ENCODE measurements around the gene SLC6A3. TPM values are rescaled to one million over a fixed set of nuclear protein-coding genes. Genes with fewer than 3 reads are reported as not detected.

SLC6A3 gene
- total and polyA plus RNA-seq, 2 donors (not counting 1 experiment from before 2014, with no cell fraction given), result 0.01 to 0.15 TPM

GRCh38 chr5:1390333-1390732 lies 54.9 kb downstream of the SLC6A3 start:
- ChIA-PET CTCF (no interaction called here), POLR2A (no interaction called here)
- intact Hi-C loops (cut with micrococcal nuclease), result no loop called here

More at GRCh38 chr5:1390333-1390732, 54.9 kb downstream of the SLC6A3 start:
- no peaks in the 10 kb centered on the region for H3K79me2 ChIP-seq (ENCODE audit: control insufficient read depth, insufficient read depth, low read length)
- no peak overlapping the region for H3K4me3 ChIP-seq (ENCODE audit: control extremely low read depth in 1 of 5, extremely low read depth in 1 of 5, insufficient read depth in 1 of 5, low read depth in 2 of 5, low read length in 4 of 5)
- no peaks in the 10 kb centered on the region for H4K20me1 ChIP-seq (ENCODE audit: control insufficient read depth, insufficient read depth, low read length, poor library complexity, severe bottlenecking)
- no peak overlapping the region for H2AFZ ChIP-seq (ENCODE audit: insufficient read depth, low read depth, low read length, poor library complexity, severe bottlenecking)
- H3K27me3 Mint-ChIP-seq, result peaks cover 25% of the 10 kb centered on the region
- no peaks in the 10 kb centered on the region for H3K9me3 ChIP-seq (ENCODE audit: control extremely low read depth in 1 of 3, control insufficient read depth in 2 of 3, insufficient read depth in 1 of 3, low read length in 2 of 3)
- H3K27ac Mint-ChIP-seq, result no peak overlapping the region
- no peak overlapping the region for H3K4me3 Mint-ChIP-seq
- TF ChIP-seq CTCF (IDR thresholded peaks at IDR 0.05) (no peak), EZH2 (IDR thresholded peaks at IDR 0.05; ENCODE audit: borderline replicate concordance, insufficient read depth, low read depth, low read length, poor library complexity, severe bottlenecking) (no peak)
- H3K4me1 Mint-ChIP-seq, result peaks cover 19% of the 10 kb centered on the region
- H3K36me3 ChIP-seq (replicated peaks in 1 of 2; ENCODE audit: control extremely low read depth in 1 of 2, control insufficient read depth in 1 of 2, extremely low read depth in 1 of 2, insufficient read depth in 2 of 2, low read length in 1 of 2), result no peaks in the 10 kb centered on the region
- peaks cover 0 to 29% (median 4%) of the 10 kb centered on the region in 4 experiments for H3K27me3 ChIP-seq (replicated peaks in 1 of 4; ENCODE audit: control extremely low read depth in 1 of 4, control insufficient read depth in 3 of 4, insufficient read depth in 4 of 4, low read length in 3 of 4)
- no peak for DNase-seq
- 79% methylated on average over 7 of the region's 7 CpGs for WGBS (ENCODE audit: insufficient coverage)
- peaks cover 11 to 15% of the 10 kb centered on the region in 2 donors for H3K4me1 ChIP-seq (ENCODE audit: control insufficient read depth in 2 of 2, insufficient read depth in 2 of 2, low read length in 2 of 2)
- H3K27ac ChIP-seq (ENCODE audit: low read length in 2 of 2), result no peak overlapping the region
- H3K9me3 Mint-ChIP-seq (ENCODE audit: insufficient read depth), result no peaks in the 10 kb centered on the region
- no peak for ATAC-seq (ENCODE audit: low read depth)
- no peak overlapping the region for H3K9ac ChIP-seq (ENCODE audit: low read length)
- H3K4me2 ChIP-seq (replicated peaks; ENCODE audit: low read depth, low read length, poor library complexity, severe bottlenecking), result no peak overlapping the region

Data from B cell (primary cell).